DOHH2 (cell line): ENCODE results near the gene RNF34.

Experiments used
- EZH2phosphoT487 ChIP-seq: fragments of 200-600 bp; sonication (generic); IDR thresholded peaks from 2 replicates; pipeline ENCODE4 v1.6.1; 2017; ENCODE audit warnings: borderline replicate concordance, mild to moderate bottlenecking, antibody characterized with exemption, low read length, moderate library complexity, mixed read lengths
- TF ChIP-seq, protein P1 (sequence below): fragments of 200-600 bp; sonication (generic); IDR thresholded peaks from one replicate; pipeline ENCODE4 v1.5.1; 2014; ENCODE audit warnings: antibody characterized with exemption, mild to moderate bottlenecking, low read depth, low read length; ENCODE audit not compliant: poor library complexity, severe bottlenecking

DNA sequence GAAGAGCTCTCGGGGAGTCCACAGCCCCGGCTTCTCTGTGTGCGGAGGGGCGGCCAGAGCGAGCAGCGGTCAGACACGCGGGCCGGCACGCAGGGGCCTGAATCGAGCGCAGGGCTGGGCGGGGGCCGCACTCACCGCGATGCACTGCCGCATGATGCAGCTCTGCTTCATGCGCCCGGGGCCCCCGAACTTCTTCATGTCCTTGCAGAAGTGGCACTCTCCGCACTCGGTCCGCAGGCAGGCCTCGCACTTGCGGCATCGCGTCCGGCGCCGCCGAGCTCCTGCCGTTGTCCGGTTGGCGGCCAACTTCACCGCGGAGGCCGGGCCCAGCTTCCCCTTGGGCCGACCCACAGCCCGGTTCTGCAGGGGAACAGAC lies 53.1 kb downstream of the RNF34 start:
- TF ChIP-seq, protein P1, sequence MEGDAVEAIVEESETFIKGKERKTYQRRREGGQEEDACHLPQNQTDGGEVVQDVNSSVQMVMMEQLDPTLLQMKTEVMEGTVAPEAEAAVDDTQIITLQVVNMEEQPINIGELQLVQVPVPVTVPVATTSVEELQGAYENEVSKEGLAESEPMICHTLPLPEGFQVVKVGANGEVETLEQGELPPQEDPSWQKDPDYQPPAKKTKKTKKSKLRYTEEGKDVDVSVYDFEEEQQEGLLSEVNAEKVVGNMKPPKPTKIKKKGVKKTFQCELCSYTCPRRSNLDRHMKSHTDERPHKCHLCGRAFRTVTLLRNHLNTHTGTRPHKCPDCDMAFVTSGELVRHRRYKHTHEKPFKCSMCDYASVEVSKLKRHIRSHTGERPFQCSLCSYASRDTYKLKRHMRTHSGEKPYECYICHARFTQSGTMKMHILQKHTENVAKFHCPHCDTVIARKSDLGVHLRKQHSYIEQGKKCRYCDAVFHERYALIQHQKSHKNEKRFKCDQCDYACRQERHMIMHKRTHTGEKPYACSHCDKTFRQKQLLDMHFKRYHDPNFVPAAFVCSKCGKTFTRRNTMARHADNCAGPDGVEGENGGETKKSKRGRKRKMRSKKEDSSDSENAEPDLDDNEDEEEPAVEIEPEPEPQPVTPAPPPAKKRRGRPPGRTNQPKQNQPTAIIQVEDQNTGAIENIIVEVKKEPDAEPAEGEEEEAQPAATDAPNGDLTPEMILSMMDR, result no peak
- no peak for TF ChIP-seq EZH2phosphoT487
